DMS79 treated with DMSO at 0.1 percent for 48 hours (cell line): ENCODE results near the gene MTOR.

Experiments
- DNase-seq: peaks from one replicate; lab custom pipeline; 2025; lab: John Stamatoyannopoulos, UW

The MTOR gene

DNA sequence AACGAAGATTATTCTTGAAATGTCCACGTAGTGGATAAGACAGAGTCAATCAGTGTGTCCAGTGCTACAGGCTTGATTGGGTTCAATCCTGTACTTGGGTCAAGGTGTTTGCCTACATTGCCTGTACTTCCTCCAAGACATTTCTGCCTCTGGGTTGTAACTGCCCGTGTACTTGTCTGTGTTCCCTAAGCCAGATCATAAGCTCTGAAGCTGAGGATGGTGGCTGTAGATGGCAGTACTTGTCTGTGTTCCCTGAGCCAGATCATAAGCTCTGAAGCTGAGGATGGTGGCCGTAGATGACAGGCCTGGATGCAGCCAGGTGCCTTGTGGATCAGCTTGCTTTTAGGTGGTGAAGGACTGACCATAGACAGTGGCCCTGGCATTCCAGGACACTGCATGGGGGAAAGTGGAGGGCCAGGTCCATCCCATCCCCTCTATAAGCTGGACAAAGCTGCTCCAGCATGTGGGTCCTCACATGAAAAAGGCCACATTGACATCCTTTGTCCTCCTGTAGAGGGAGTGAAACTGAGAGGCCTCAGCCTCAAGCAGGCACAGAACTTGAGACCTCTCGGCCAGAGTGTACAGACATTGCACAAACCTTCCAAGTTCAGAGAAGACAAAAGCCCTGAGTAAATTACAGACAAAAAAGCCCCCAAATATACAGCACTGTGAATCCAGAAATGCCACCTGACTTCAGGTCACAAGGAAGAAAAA lies 200.5 kb downstream of the MTOR start:
- no peak for DNase-seq

DNA sequence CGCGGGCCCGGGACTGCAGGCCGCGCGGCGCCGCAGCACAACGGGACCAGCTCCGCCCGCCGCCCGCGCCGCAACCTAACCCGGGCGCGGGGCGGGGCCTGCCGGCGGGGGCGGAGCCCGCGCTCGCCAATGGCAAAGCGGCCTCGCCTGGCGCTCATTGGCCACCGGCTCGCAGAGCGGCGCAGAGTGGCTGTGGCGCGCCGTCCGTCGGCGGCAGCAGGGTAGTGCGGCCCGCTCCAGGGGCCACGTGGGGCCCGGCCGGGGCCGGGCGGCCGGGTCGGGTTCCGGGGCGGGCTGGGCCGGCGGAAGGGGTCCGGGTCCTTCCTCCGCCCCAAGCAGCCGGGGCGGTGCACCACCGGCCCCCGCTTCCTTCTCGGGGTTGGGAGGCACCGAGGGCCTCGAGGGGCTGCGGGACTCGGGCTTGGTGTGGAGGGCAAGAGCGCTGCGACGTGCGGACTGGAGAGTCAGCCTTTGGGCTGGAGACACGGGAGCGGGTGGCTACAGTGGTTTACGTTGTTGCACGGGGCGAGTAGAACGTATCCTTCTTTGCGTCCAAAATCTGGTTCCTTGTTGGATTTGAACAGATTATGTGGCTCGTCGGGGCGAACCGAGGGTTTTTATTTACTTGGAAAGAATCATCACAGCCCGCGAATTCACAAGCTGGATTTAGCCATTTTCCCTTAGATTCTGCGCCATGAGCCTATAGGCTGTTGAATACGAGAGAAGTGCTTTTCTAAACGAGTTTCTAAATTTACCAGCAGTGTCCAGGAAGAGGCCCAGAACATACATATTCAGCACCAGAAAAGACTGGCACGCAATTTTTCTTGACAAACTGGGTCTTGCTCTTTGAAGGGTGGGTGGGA lies 202.2 kb downstream of the MTOR start, which contains the start of gene SRM:
SRM (minus strand) TSS at position 51 of the 863 bp plus-strand sequence. CDS start 75 bp downstream, outside the sequence.
- DNase-seq = peak; percentile 86

DNA sequence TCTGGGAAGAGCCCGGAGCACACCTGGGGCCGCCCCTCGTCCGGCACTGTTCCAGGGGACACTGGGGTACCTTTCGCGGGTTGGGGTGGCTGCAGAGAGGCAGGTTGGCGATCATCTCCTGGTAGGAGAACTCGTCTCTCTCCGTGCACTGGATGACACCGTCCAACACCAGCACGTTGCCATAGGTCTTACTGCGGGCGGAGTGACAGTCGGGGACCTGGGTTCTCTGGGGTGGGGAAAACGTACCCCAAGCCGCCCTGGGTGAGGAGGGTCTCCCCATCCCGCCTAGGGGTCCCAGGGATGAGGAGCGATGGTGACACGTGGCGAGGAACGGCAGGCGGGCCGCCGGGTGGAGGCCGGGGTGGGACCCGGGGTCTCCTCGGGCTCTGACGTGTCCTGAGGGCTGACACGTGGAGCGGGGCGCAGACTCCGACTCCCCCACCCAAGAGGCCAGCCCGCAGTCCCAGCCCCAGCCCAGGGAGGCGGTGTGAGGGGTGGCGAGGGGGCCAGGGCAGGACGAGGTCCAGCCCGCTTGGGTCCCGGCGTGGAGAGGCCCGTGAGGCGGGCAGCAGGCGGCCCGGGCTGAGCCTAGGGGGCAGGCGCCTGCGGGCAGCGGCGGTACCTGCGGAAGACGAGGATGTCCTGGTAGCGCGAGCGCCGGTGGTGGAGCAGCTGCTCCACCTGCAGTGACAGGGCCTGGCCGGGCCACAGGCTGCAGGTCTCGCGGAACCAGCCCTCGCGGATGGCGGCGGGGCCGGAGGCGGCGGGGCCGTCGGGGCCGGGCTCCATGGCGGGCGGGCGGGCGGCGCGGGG lies 203.0 kb downstream of the MTOR start:
- DNase-seq = no peak

DNA sequence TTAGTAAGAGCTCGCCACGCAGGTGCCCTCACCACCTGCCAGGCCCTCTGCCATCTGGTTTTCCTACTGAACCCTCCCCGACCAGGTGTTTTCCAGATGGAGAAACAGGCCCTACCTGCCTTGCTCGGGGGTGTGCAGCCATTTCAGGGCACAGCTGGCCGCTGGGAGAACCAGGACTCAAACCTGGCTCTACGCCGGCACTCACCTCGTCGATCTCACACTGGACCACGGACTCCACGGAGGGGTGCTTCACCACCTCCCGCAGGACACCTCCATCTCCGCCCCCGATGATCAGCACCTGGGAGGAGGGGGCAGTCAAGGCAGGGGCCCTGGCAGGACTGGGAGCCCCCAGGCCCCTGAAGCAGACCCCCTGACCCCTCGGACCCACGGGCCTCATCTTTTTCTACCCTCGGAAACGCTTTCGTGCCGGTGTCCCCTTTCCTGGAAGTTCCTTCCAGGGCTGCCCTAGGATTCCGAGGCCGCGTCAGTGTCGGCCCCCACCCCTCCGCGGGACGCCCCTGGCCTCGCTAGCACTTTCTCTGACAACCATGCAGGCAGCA lies 203.7 kb downstream of the MTOR start:
- peak; percentile 81 for DNase-seq

DNA sequence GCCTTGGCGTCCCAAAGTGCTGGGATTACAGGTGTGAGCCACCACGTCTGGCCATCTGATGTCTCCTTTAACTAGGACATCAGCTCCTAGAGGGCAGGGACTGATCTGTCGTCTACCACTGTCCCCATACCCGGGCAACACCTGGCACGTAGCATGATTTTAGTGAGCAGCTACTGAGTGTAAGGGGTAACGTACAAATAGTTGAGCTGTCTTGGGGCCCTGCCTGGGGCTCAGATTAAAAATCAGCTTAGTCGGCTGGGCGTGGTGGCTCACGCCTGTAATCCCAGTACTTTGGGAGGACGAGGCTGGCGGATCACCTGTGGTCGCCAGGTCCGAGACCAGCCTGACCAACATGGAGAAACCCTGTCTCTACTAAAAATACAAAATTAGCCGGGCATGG lies 204.3 kb downstream of the MTOR start:
- DNase-seq = no peak

DNA sequence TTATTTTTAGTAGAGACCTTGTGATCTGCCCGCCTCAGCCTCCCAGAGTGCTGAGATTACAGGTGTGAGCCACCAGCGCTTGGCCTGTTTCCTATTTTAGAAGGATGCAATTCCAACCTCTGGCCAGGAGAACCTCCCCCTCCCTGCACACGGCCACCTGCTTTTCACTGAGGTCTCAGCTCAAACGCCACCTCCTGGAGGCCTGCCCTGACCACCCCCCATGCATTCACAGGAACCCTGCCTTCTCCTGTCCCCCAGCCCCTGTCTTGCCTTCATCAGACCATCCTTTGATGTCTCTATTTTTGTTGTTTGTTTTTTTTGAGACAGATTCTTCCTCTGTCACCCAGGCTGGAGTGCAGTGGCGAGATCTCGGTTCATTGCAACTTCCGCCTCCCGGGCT lies 204.9 kb downstream of the MTOR start:
- DNase-seq = no peak
